ENCODE data around the gene SLC35A4. TPM values are rescaled to one million over a fixed set of nuclear protein-coding genes. Genes with fewer than 3 reads are reported as not detected.

SLC35A4 gene
- total and polyA plus RNA-seq, 2 donors (not counting 1 experiment from before 2014, with no cell fraction given): 48.6 to 57.8 TPM

- intact Hi-C loops (cut with micrococcal nuclease): no loop called here
- Mint-ChIP-seq H3K27ac (peak overlapping the region; percentile 29), H3K4me3 (peak overlapping the region; percentile 2), H3K9me3 (ENCODE audit: insufficient read depth) (no peaks in the 10 kb centered on the region), H3K27me3 (no peaks in the 10 kb centered on the region), H3K4me1 (peaks cover 53% of the 10 kb centered on the region)
- no peak for ATAC-seq (ENCODE audit: low read depth)
- TF ChIP-seq CTCF (IDR thresholded peaks at IDR 0.05) (no peak), EZH2 (IDR thresholded peaks at IDR 0.05; ENCODE audit: borderline replicate concordance, insufficient read depth, low read depth, low read length, poor library complexity, severe bottlenecking) (no peak)
- DNase-seq: no peak
- H3K9me3 ChIP-seq (ENCODE audit: control extremely low read depth in 1 of 3, control insufficient read depth in 2 of 3, insufficient read depth in 1 of 3, low read length in 2 of 3): no peaks in the 10 kb centered on the region
- peaks cover 0 to 26% of the 10 kb centered on the region in 2 experiments for H3K36me3 ChIP-seq (replicated peaks in 1 of 2; ENCODE audit: control extremely low read depth in 1 of 2, control insufficient read depth in 1 of 2, extremely low read depth in 1 of 2, insufficient read depth in 2 of 2, low read length in 1 of 2)
- WGBS (ENCODE audit: insufficient coverage): 75% methylated on average over 2 of the region's 2 CpGs
- no peak overlapping the region for H3K9ac ChIP-seq (ENCODE audit: low read length)
- peaks cover 4% of the 10 kb centered on the region for H4K20me1 ChIP-seq (ENCODE audit: control insufficient read depth, insufficient read depth, low read length, poor library complexity, severe bottlenecking)
- peaks cover 18 to 30% of the 10 kb centered on the region in 2 donors for H3K4me1 ChIP-seq (ENCODE audit: control insufficient read depth in 2 of 2, insufficient read depth in 2 of 2, low read length in 2 of 2)
- CTCF ChIA-PET: no interaction called here
- peak overlapping the region in 1 of 2 donors; percentile 18 for H3K27ac ChIP-seq (ENCODE audit: low read length in 2 of 2)
- H3K79me2 ChIP-seq (ENCODE audit: control insufficient read depth, insufficient read depth, low read length): peaks cover 30% of the 10 kb centered on the region
- no peak overlapping the region for H3K4me2 ChIP-seq (replicated peaks; ENCODE audit: low read depth, low read length, poor library complexity, severe bottlenecking)
- POLR2A ChIA-PET: interaction anchor here (0.7 kb wide), 1 partner anchor 79 kb away, joined by 3 read pairs; the partner anchor contains the start of gene CD14
- H3K27me3 ChIP-seq (replicated peaks in 1 of 4; ENCODE audit: control extremely low read depth in 1 of 4, control insufficient read depth in 3 of 4, insufficient read depth in 4 of 4, low read length in 3 of 4): no peaks in the 10 kb centered on the region
- H3K4me3 ChIP-seq (ENCODE audit: control extremely low read depth in 1 of 5, extremely low read depth in 1 of 5, insufficient read depth in 1 of 5, low read depth in 2 of 5, low read length in 4 of 5): no peak overlapping the region
- H2AFZ ChIP-seq (ENCODE audit: insufficient read depth, low read depth, low read length, poor library complexity, severe bottlenecking): no peak overlapping the region
Measured at GRCh38 chr5:140554454-140554853, 10.2 kb upstream of the SLC35A4 start.

GRCh38 chr5:140555747-140556312 lies 8.8 kb upstream of the SLC35A4 start:
- no peaks in the 10 kb centered on the region for H3K27me3 ChIP-seq (replicated peaks in 1 of 4; ENCODE audit: control extremely low read depth in 1 of 4, control insufficient read depth in 3 of 4, insufficient read depth in 4 of 4, low read length in 3 of 4)
- Mint-ChIP-seq H3K27ac (no peak overlapping the region), H3K9me3 (ENCODE audit: insufficient read depth) (no peaks in the 10 kb centered on the region), H3K27me3 (no peaks in the 10 kb centered on the region), H3K4me1 (peaks cover 47% of the 10 kb centered on the region), H3K4me3 (peak overlapping the region; percentile 94)
- ChIA-PET CTCF (no interaction called here), POLR2A (no interaction called here)
- H3K4me3 ChIP-seq (ENCODE audit: control extremely low read depth in 1 of 5, extremely low read depth in 1 of 5, insufficient read depth in 1 of 5, low read depth in 2 of 5, low read length in 4 of 5): peak overlapping the region in 3 of 5 experiments; percentile 62 to 78 (median 74)
- TF ChIP-seq CTCF (IDR thresholded peaks at IDR 0.05) (no peak), EZH2 (IDR thresholded peaks at IDR 0.05; ENCODE audit: borderline replicate concordance, insufficient read depth, low read depth, low read length, poor library complexity, severe bottlenecking) (no peak)
- no peak overlapping the region for H2AFZ ChIP-seq (ENCODE audit: insufficient read depth, low read depth, low read length, poor library complexity, severe bottlenecking)
- H3K4me1 ChIP-seq (ENCODE audit: control insufficient read depth in 2 of 2, insufficient read depth in 2 of 2, low read length in 2 of 2): peaks cover 18 to 28% of the 10 kb centered on the region in 2 donors
- H3K36me3 ChIP-seq (replicated peaks in 1 of 2; ENCODE audit: control extremely low read depth in 1 of 2, control insufficient read depth in 1 of 2, extremely low read depth in 1 of 2, insufficient read depth in 2 of 2, low read length in 1 of 2): peaks cover 0 to 18% of the 10 kb centered on the region in 2 experiments
- H4K20me1 ChIP-seq (ENCODE audit: control insufficient read depth, insufficient read depth, low read length, poor library complexity, severe bottlenecking): peaks cover 4% of the 10 kb centered on the region
- intact Hi-C loops (cut with micrococcal nuclease): loop anchor here (2.0 kb wide), 3 partner anchors 83 to 155 kb away; partner anchors contain the start of genes ANKHD1, TMCO6 and WDR55
- peaks cover 30% of the 10 kb centered on the region for H3K79me2 ChIP-seq (ENCODE audit: control insufficient read depth, insufficient read depth, low read length)
- H3K4me2 ChIP-seq (replicated peaks; ENCODE audit: low read depth, low read length, poor library complexity, severe bottlenecking): peak overlapping the region; percentile 78
- DNase-seq (no peak), ATAC-seq (ENCODE audit: low read depth) (no peak)
- no peaks in the 10 kb centered on the region for H3K9me3 ChIP-seq (ENCODE audit: control extremely low read depth in 1 of 3, control insufficient read depth in 2 of 3, insufficient read depth in 1 of 3, low read length in 2 of 3)
- H3K27ac ChIP-seq (ENCODE audit: low read length in 2 of 2): peak overlapping the region in 1 of 2 donors; percentile 90
- no CpG with 5 or more reads among the region's 1 CpG for WGBS (ENCODE audit: insufficient coverage)
- H3K9ac ChIP-seq (ENCODE audit: low read length): peak overlapping the region; percentile 90

Measured in B cell (primary cell).